CD14-positive monocyte (primary cell): ENCODE results near the gene PDCD7. TPM values are rescaled to one million over a fixed set of nuclear protein-coding genes. Genes with fewer than 3 reads are reported as not detected.
A peak's percentile ranks its signal among the peaks of the same experiment; 100 is the strongest.

Source experiments
- DNase-seq, 3 donors: peaks; one replicate each; pipeline ENCODE4 v3.0.0-alpha.2; 2011 to 2022
- H2AFZ ChIP-seq: 2 replicates; pipeline ENCODE4 v1.6.0; 2012; ENCODE audit warnings: mild to moderate bottlenecking, low read depth, low read length, inconsistent platforms; ENCODE audit not compliant: insufficient read depth, poor library complexity, severe bottlenecking
- H3K27ac ChIP-seq, 2 donors: 1 replicate in 1 of 2; 2 replicates in 1 of 2; pipeline ENCODE4 v1.5.1; 2012 to 2013; ENCODE audit warnings: low read length in 2 of 2, control low read depth in 1 of 2, inconsistent platforms in 1 of 2, low read depth in 1 of 2, mild to moderate bottlenecking in 1 of 2
- H3K27me3 ChIP-seq, 2 donors: one replicate each; pipeline versions ENCODE4 v1.6.0 to v1.6.1; 2011 to 2013; ENCODE audit warnings: low read length in 2 of 2; ENCODE audit not compliant: control insufficient read depth in 2 of 2, insufficient read depth in 2 of 2
- H3K36me3 ChIP-seq, 2 donors: replicated peaks in 1 of 2; 1 replicate in 1 of 2; 2 replicates in 1 of 2; pipeline versions ENCODE4 v1.5.1 to v1.6.1; 2012 to 2013; ENCODE audit warnings: low read length in 2 of 2, control low read depth in 1 of 2, inconsistent platforms in 1 of 2, mild to moderate bottlenecking in 1 of 2; ENCODE audit not compliant: insufficient read depth in 2 of 2, control insufficient read depth in 1 of 2
- H3K4me1 ChIP-seq, 2 donors: 1 replicate in 1 of 2; 2 replicates in 1 of 2; pipeline versions ENCODE4 v1.5.1 to v1.6.1; 2012 to 2013; ENCODE audit warnings: low read length in 2 of 2, control low read depth in 1 of 2, inconsistent platforms in 1 of 2, mild to moderate bottlenecking in 1 of 2, moderate library complexity in 1 of 2; ENCODE audit not compliant: insufficient read depth in 2 of 2, control insufficient read depth in 1 of 2
- H3K4me2 ChIP-seq: replicated peaks from 2 replicates; pipeline ENCODE3; 2012; ENCODE audit warnings: low read length, moderate library complexity, mild to moderate bottlenecking; ENCODE audit not compliant: poor library complexity, severe bottlenecking; ENCODE audit errors: extremely low read depth
- H3K4me3 ChIP-seq, 3 experiments: fragments of 200-600 bp in 1 of 3; sonication (generic) in 1 of 3; replicated peaks in 1 of 3; 1 replicate in 2 of 3; 2 replicates in 1 of 3; pipeline ENCODE4 v1.5.1; 2011 to 2013; ENCODE audit warnings: low read length in 3 of 3, mild to moderate bottlenecking in 3 of 3, control low read depth in 2 of 3, low read depth in 2 of 3, inconsistent platforms in 1 of 3, moderate library complexity in 1 of 3
- H3K79me2 ChIP-seq: 2 replicates; pipeline ENCODE4 v1.6.0; 2012; ENCODE audit warnings: mild to moderate bottlenecking, control low read depth, inconsistent platforms, low read length, moderate library complexity; ENCODE audit not compliant: insufficient read depth
- H3K9ac ChIP-seq: 2 replicates; pipeline ENCODE4 v1.6.0; 2017; ENCODE audit warnings: low read length, mild to moderate bottlenecking; ENCODE audit not compliant: insufficient read depth, poor library complexity, severe bottlenecking
- H3K9me3 ChIP-seq, 2 donors: replicated peaks in 1 of 2; 1 replicate in 1 of 2; 2 replicates in 1 of 2; pipeline versions ENCODE4 v1.5.1 to v1.6.1; 2012 to 2013; ENCODE audit warnings: low read length in 2 of 2, control low read depth in 1 of 2; ENCODE audit not compliant: control insufficient read depth in 1 of 2, insufficient read depth in 1 of 2
- H4K20me1 ChIP-seq: 2 replicates; pipeline ENCODE4 v1.6.0; 2012; ENCODE audit warnings: mild to moderate bottlenecking, low read length, control low read depth, moderate library complexity; ENCODE audit not compliant: insufficient read depth
- H3K27ac Mint-ChIP-seq, 7 donors: one replicate each; pipeline ENCODE4 v1.8.0; 2020; ENCODE audit warnings: mild to moderate bottlenecking in 7 of 7, mixed read lengths in 7 of 7, moderate library complexity in 6 of 7, inconsistent platforms in 2 of 7
- H3K27me3 Mint-ChIP-seq, 3 donors: one replicate each; pipeline ENCODE4 v1.8.0; 2021 to 2022; ENCODE audit warnings: low read depth in 3 of 3, mild to moderate bottlenecking in 3 of 3, mixed read lengths in 3 of 3, moderate library complexity in 3 of 3, inconsistent platforms in 1 of 3
- H3K36me3 Mint-ChIP-seq, 2 donors: one replicate each; pipeline ENCODE4 v1.8.0; 2020; ENCODE audit warnings: mixed read lengths in 2 of 2, inconsistent platforms in 1 of 2, mild to moderate bottlenecking in 1 of 2
- H3K4me1 Mint-ChIP-seq: one replicate; pipeline ENCODE4 v1.8.0; 2020; ENCODE audit warnings: mild to moderate bottlenecking, mixed read lengths
- H3K4me3 Mint-ChIP-seq, 2 donors: one replicate each; pipeline ENCODE4 v1.8.0; 2020; ENCODE audit warnings: mild to moderate bottlenecking in 2 of 2, mixed read lengths in 2 of 2, moderate library complexity in 1 of 2
- H3K9me3 Mint-ChIP-seq, 7 donors: one replicate each; pipeline ENCODE4 v1.8.0; 2020 to 2022; ENCODE audit warnings: mixed read lengths in 7 of 7, mild to moderate bottlenecking in 6 of 7, moderate library complexity in 6 of 7, inconsistent platforms in 2 of 7
- WGBS: methylation state at CpG from one replicate; pipeline ENCODE4 v1.1.5; 2013; ENCODE audit warnings: missing lambda C conversion rate; ENCODE audit not compliant: insufficient coverage; 5-methylcytosine and 5-hydroxymethylcytosine counted together
- intact Hi-C, 2 donors: fragments of 100-400 bp; cut with micrococcal nuclease; formaldehyde crosslinking; loops; one replicate each; pipeline versions ENCODE4 v1.15.0 to v1.15.1; 2023
- polyA plus RNA-seq, 3 donors: library from polyadenylated mRNA; depleted of rRNA in 1 of 3; unstranded in 2 of 3; stranded (reverse) in 1 of 3; fragments of 300-500 nt in 2 of 3; fragments of >200 nt in 1 of 3; fragmentation: Illumina TruSeq in 2 of 3; gene quantifications; 1 replicate in 2 of 3; 2 replicates in 1 of 3; pipeline ENCODE4 v1.2.3, GENCODE V29; 2012 to 2021
- small RNA-seq: library from RNA; depleted of rRNA; stranded (forward); fragments of <200 nt; gene quantifications from one replicate; pipeline ENCODE3, GENCODE V24; 2012; ENCODE audit warnings: low read depth; ENCODE audit not compliant: insufficient read length
- TF ChIP-seq, protein P1 (sequence below): fragments of 200-600 bp; IDR thresholded peaks from one replicate; pipeline ENCODE4 v1.8.0; 2022; ENCODE audit warnings: antibody characterized with exemption, mild to moderate bottlenecking

The PDCD7 gene
- polyA plus RNA-seq, 3 donors = 3.1 to 6.9 (median 4.7) TPM

GRCh38 chr15:65068403-65068788 is 65.2 kb downstream of the PDCD7 start:
- H3K4me1 Mint-ChIP-seq = peaks cover 3% of the 10 kb centered on the region
- peaks cover 42 to 57% (median 56%) of the 10 kb centered on the region in 3 donors for H3K27me3 Mint-ChIP-seq
- Histone ChIP-seq H4K20me1 (no peaks in the 10 kb centered on the region), H3K79me2 (no peaks in the 10 kb centered on the region), H3K27ac (no peak overlapping the region), H3K4me1 (peaks cover 0 to 8% of the 10 kb centered on the region in 2 donors), H3K27me3 (peaks cover 33 to 40% of the 10 kb centered on the region in 2 donors), H3K36me3 (no peaks in the 10 kb centered on the region), H3K9ac (no peak overlapping the region), H3K4me3 (no peak overlapping the region), H2AFZ (no peak overlapping the region), H3K4me2 (no peak overlapping the region), H3K9me3 (peaks cover 0 to 8% of the 10 kb centered on the region in 2 donors)
- no peak for DNase-seq
- peaks cover 0 to 4% of the 10 kb centered on the region in 2 donors for H3K36me3 Mint-ChIP-seq
- peaks cover 0 to 7% (median 0%) of the 10 kb centered on the region in 7 donors for H3K9me3 Mint-ChIP-seq
- no peak overlapping the region for H3K27ac Mint-ChIP-seq
- peak overlapping the region in 1 of 2 donors; percentile 63 for H3K4me3 Mint-ChIP-seq
- TF ChIP-seq, protein P1, sequence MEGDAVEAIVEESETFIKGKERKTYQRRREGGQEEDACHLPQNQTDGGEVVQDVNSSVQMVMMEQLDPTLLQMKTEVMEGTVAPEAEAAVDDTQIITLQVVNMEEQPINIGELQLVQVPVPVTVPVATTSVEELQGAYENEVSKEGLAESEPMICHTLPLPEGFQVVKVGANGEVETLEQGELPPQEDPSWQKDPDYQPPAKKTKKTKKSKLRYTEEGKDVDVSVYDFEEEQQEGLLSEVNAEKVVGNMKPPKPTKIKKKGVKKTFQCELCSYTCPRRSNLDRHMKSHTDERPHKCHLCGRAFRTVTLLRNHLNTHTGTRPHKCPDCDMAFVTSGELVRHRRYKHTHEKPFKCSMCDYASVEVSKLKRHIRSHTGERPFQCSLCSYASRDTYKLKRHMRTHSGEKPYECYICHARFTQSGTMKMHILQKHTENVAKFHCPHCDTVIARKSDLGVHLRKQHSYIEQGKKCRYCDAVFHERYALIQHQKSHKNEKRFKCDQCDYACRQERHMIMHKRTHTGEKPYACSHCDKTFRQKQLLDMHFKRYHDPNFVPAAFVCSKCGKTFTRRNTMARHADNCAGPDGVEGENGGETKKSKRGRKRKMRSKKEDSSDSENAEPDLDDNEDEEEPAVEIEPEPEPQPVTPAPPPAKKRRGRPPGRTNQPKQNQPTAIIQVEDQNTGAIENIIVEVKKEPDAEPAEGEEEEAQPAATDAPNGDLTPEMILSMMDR = no peak
- WGBS = 100% methylated on average over 1 of the region's 3 CpGs
- intact Hi-C loops = no loop called here

DNA sequence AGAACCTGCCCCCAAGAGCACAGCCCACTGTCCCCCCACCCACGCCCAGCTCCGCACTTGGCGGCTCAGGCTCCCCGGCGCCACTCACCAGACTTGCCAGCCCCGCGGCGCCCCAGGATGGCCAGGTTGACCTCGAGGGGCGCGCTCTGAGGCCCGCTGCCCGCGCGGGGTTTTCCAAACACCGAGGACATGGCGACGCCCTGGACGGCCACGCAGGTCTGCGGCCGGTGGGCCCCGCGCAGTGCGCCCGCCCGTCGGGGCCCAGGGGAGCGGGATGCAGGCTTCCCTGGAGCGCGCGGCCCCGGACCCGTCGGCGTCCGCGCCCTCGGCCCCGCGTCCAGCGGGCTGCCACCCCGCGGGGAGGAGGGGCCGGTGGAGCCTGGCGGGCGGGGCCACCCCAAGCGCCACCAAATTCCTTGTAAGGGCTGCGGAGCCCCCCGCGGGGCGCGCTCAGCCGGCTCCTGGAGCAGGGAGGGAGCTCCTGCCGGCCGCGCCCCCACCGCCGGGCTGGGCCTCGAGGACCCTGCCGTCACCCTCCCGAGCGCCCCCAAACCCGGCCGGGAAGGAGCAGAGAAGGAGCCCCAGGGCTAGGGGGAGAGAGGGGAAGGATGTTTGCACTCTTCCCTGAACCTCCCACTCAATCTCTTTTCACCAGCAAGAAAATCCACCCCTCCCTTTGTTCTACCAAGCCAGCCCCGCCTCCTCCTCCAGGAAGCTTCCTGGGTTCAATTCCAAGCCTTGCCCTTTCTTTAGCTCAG is 65.8 kb downstream of the PDCD7 start, which contains the start of gene RASL12:
Gene RASL12, minus strand, starts transcription at position 347 of the 758 bp plus-strand sequence. Its CDS starts 156 bp downstream, at position 191.
- Histone ChIP-seq H3K9me3 (peaks cover 0 to 8% of the 10 kb centered on the region in 2 donors), H3K27me3 (peaks cover 33 to 40% of the 10 kb centered on the region in 2 donors), H4K20me1 (no peaks in the 10 kb centered on the region), H3K27ac (no peak within 1 kb of the TSS), H3K79me2 (no peaks in the 10 kb centered on the region), H3K4me3 (no peak within 1 kb of the TSS), H3K36me3 (no peaks in the 10 kb centered on the region), H3K4me2 (peak within 1 kb of the TSS; percentile 11), H2AFZ (no peak within 1 kb of the TSS), H3K9ac (no peak within 1 kb of the TSS), H3K4me1 (peaks cover 0 to 8% of the 10 kb centered on the region in 2 donors)
- Mint-ChIP-seq H3K9me3 (peaks cover 0 to 7% (median 0%) of the 10 kb centered on the region in 7 donors), H3K36me3 (peaks cover 0 to 4% of the 10 kb centered on the region in 2 donors), H3K4me1 (peaks cover 3% of the 10 kb centered on the region), H3K27ac (no peak within 1 kb of the TSS), H3K27me3 (peaks cover 42 to 57% (median 57%) of the 10 kb centered on the region in 3 donors), H3K4me3 (peak within 1 kb of the TSS in 1 of 2 donors; percentile 84)
- TF ChIP-seq, protein P1 = no peak
- WGBS = 9% methylated on average over 58 of the region's 66 CpGs
- intact Hi-C loops = no loop called here
- DNase-seq = no peak

Small RNA genes lying within 50 kb of the gene (small RNA-seq; reads per million reads assigned to genes)
- not detected for gene AC013553.1

Other genes starting within 250 kb of the PDCD7 start
- 1 to 10 TPM in 1 of 3 donors, under 1 TPM in 2; 0.49 to 3.5 (median 0.90) TPM for gene ANKDD1A, start 221.9 kb downstream of the PDCD7 start, polyA plus RNA-seq
- 100 to 1,000 TPM; 102 to 375 (median 358) TPM for gene SPG21, start 143.9 kb downstream of the PDCD7 start, polyA plus RNA-seq
- gene MTFMT, start 104.2 kb downstream of the PDCD7 start, polyA plus RNA-seq = 10 to 100 TPM in 1 of 3 donors, 1 to 10 TPM in 2; 5.1 to 10.8 (median 9.0) TPM
- gene SLC51B, start 88.4 kb downstream of the PDCD7 start, polyA plus RNA-seq = not detected
- not detected for gene RASL12, start 65.8 kb downstream of the PDCD7 start, polyA plus RNA-seq
- gene KBTBD13, start 57.1 kb downstream of the PDCD7 start, polyA plus RNA-seq = not detected
- 1 to 10 TPM in 1 of 3 donors, not detected in 2; 4.8 TPM for gene UBAP1L, start 18.6 kb downstream of the PDCD7 start, polyA plus RNA-seq
- 10 to 100 TPM; 15.2 to 24.9 (median 20.0) TPM for gene CLPX, start 51.5 kb upstream of the PDCD7 start, polyA plus RNA-seq
- gene CILP, start 77.7 kb upstream of the PDCD7 start, polyA plus RNA-seq = under 1 TPM in 1 of 3 donors, not detected in 2; 0.13 TPM
- 1 to 10 TPM; 4.8 to 6.9 (median 5.7) TPM for gene PARP16, start 153.1 kb upstream of the PDCD7 start, polyA plus RNA-seq
- gene RNU5A-1, start 162.2 kb upstream of the PDCD7 start, polyA plus RNA-seq = not detected
- gene RNU5B-1, start 170.9 kb upstream of the PDCD7 start, polyA plus RNA-seq = not detected
- not detected for gene IGDCC3, start 244.2 kb upstream of the PDCD7 start, polyA plus RNA-seq